ENCODE results near the gene ATP5ME.

Gene ATP5ME

GRCh38 chr4:661881-662761 lies 12.0 kb downstream of the ATP5ME start:
- in situ Hi-C loops (cut with MboI; ENCODE audit: low pct_unique_long_range_greater_than_20kb, low sequenced_read_pairs, unreplicated experiment): no loop called here
- TF ChIP-seq, protein P1, sequence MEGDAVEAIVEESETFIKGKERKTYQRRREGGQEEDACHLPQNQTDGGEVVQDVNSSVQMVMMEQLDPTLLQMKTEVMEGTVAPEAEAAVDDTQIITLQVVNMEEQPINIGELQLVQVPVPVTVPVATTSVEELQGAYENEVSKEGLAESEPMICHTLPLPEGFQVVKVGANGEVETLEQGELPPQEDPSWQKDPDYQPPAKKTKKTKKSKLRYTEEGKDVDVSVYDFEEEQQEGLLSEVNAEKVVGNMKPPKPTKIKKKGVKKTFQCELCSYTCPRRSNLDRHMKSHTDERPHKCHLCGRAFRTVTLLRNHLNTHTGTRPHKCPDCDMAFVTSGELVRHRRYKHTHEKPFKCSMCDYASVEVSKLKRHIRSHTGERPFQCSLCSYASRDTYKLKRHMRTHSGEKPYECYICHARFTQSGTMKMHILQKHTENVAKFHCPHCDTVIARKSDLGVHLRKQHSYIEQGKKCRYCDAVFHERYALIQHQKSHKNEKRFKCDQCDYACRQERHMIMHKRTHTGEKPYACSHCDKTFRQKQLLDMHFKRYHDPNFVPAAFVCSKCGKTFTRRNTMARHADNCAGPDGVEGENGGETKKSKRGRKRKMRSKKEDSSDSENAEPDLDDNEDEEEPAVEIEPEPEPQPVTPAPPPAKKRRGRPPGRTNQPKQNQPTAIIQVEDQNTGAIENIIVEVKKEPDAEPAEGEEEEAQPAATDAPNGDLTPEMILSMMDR (IDR thresholded peaks at IDR 0.05; ENCODE audit: extremely low read depth, insufficient read depth, missing control alignments): no peak
- no peak for DNase-seq (ENCODE audit: low spot score)

GRCh38 chr4:661231-661630 lies 12.8 kb downstream of the ATP5ME start:
- TF ChIP-seq, protein P1 (IDR thresholded peaks at IDR 0.05; ENCODE audit: extremely low read depth, insufficient read depth, missing control alignments): no peak
- in situ Hi-C loops (cut with MboI; ENCODE audit: low pct_unique_long_range_greater_than_20kb, low sequenced_read_pairs, unreplicated experiment): no loop called here
- no peak for DNase-seq (ENCODE audit: low spot score)

DNA sequence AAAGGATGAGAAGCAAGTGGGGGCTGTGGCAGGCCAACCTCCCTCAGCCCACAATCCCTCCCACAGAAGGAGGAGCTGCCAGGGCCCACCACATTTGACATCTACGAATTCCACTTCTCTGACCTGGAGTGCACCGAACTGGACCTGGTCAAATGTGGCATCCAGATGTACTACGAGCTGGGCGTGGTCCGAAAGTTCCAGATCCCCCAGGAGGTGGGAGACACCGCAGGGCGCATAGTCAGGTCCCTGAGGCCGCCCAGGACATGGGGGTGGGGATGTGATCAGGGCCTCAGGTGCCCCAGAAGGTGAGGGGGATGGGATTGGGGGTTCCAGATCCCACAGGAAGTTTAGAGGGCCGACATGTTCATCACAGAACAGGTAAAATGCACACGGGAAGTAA lies 13.7 kb downstream of the ATP5ME start:
- in situ Hi-C loops (cut with MboI; ENCODE audit: low pct_unique_long_range_greater_than_20kb, low sequenced_read_pairs, unreplicated experiment): no loop called here
- DNase-seq (ENCODE audit: low spot score): no peak
- TF ChIP-seq, protein P1 (IDR thresholded peaks at IDR 0.05; ENCODE audit: extremely low read depth, insufficient read depth, missing control alignments): no peak

GRCh38 chr4:659851-660250 lies 14.2 kb downstream of the ATP5ME start:
- DNase-seq (ENCODE audit: low spot score): no peak
- TF ChIP-seq, protein P1 (IDR thresholded peaks at IDR 0.05; ENCODE audit: extremely low read depth, insufficient read depth, missing control alignments): no peak
- in situ Hi-C loops (cut with MboI; ENCODE audit: low pct_unique_long_range_greater_than_20kb, low sequenced_read_pairs, unreplicated experiment): no loop called here

DNA sequence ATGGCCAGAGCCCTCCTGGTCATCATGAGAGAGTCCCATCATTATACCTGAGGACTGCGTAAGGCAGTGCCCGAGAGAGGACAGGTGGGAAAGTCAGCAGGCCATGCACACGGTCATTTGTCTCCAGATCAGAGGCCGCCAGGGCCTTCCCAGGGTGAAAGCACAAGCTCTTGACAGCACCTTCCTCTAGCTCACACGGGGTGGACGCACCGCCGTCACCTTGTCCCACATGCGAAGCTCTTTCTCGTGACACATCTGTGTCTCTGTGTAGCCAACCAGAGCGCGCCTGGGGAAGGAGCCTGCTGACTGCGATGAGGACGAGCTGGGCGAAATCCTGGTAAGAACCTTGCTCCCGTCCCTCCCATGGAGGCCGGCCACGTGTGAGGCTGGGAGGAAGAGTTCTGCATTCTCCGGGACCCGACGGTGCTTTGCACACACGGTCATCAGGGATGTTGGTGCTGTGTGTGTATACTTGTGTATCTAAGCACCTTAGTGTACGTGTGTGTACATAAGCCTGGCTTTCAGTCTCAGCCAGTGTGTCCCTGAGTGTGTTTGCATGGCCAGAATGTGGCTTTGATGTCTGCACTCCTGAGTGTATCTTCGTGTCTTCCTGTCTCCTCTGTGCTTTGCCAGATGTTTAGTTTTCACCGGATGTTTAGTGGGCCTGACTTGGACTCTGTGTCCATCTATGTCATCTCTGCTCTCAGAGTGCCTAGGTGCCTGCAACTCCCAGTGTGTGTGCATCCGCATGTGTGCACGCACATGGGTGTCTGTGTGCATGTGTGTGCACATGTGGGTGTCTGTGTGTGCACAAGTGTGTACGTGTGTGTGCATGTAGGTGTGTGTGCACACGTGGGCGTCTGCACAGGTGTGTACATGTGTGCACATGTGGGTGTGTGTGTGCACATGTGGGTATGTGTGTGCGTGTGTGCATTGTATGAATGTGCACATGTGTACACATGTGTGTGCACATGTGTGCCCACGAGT lies 15.1 kb downstream of the ATP5ME start:
- TF ChIP-seq, protein P1 (IDR thresholded peaks at IDR 0.05; ENCODE audit: extremely low read depth, insufficient read depth, missing control alignments): no peak
- in situ Hi-C loops (cut with MboI; ENCODE audit: low pct_unique_long_range_greater_than_20kb, low sequenced_read_pairs, unreplicated experiment): no loop called here
- no peak for DNase-seq (ENCODE audit: low spot score)

- DNase-seq (ENCODE audit: low spot score): no peak
- in situ Hi-C loops (cut with MboI; ENCODE audit: low pct_unique_long_range_greater_than_20kb, low sequenced_read_pairs, unreplicated experiment): no loop called here
- TF ChIP-seq, protein P1 (IDR thresholded peaks at IDR 0.05; ENCODE audit: extremely low read depth, insufficient read depth, missing control alignments): no peak
These were observed 16.0 kb downstream of the ATP5ME start for GRCh38 chr4:657834-658667.

All from GM13977 (cell line).